Breast epithelium (tissue), 3 donors: ENCODE data around the gene TMEM121.

Experiments
- POLR2A ChIP-seq: fragments of 450-650 bp; IDR thresholded peaks from one replicate; pipeline ENCODE4 v1.6.1; 2016; ENCODE audit warnings: antibody characterized with exemption, mild to moderate bottlenecking, moderate library complexity
- POLR2AphosphoS5 ChIP-seq, 3 donors: sonication (generic); formaldehyde crosslinking; IDR thresholded peaks; one replicate each; pipeline ENCODE4 v1.6.1; 2017; ENCODE audit warnings: antibody characterized with exemption in 3 of 3
- TF ChIP-seq, protein P1 (sequence below), 3 donors: fragments of 450-650 bp; IDR thresholded peaks; one replicate each; pipeline ENCODE4 v1.5.1; 2016 to 2017; ENCODE audit warnings: antibody characterized with exemption in 3 of 3, mild to moderate bottlenecking in 3 of 3, moderate library complexity in 3 of 3

- TF ChIP-seq POLR2A (no peak), POLR2AphosphoS5 (IDR thresholded peaks at IDR 0.05) (no peak)
- TF ChIP-seq, protein P1, sequence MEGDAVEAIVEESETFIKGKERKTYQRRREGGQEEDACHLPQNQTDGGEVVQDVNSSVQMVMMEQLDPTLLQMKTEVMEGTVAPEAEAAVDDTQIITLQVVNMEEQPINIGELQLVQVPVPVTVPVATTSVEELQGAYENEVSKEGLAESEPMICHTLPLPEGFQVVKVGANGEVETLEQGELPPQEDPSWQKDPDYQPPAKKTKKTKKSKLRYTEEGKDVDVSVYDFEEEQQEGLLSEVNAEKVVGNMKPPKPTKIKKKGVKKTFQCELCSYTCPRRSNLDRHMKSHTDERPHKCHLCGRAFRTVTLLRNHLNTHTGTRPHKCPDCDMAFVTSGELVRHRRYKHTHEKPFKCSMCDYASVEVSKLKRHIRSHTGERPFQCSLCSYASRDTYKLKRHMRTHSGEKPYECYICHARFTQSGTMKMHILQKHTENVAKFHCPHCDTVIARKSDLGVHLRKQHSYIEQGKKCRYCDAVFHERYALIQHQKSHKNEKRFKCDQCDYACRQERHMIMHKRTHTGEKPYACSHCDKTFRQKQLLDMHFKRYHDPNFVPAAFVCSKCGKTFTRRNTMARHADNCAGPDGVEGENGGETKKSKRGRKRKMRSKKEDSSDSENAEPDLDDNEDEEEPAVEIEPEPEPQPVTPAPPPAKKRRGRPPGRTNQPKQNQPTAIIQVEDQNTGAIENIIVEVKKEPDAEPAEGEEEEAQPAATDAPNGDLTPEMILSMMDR (IDR thresholded peaks at IDR 0.05) = no peak
Observed at GRCh38 chr14:105495990-105496830, 30.2 kb upstream of the TMEM121 start.
